NAMALWA (cell line): ENCODE measurements around the gene ITPA.

Experiments used
- DNase-seq: peaks from one replicate; pipeline ENCODE4 v3.0.0-alpha.2; 2015; ENCODE audit warnings: low spot score

Gene ITPA

GRCh38 chr20:3246682-3247081 is 37.4 kb downstream of the ITPA start:
- DNase-seq: no peak

- no peak for DNase-seq
These were observed 38.3 kb downstream of the ITPA start for GRCh38 chr20:3247638-3248037.

GRCh38 chr20:3248167-3248992 is 39.1 kb downstream of the ITPA start:
- no peak for DNase-seq

GRCh38 chr20:3248993-3249347 is 39.7 kb downstream of the ITPA start:
- DNase-seq: no peak

GRCh38 chr20:3250091-3250504 is 40.8 kb downstream of the ITPA start:
- peak; percentile 16 for DNase-seq

- DNase-seq: no peak
These were observed 42.5 kb downstream of the ITPA start for GRCh38 chr20:3251806-3252205.

- DNase-seq: no peak
These were observed 46.4 kb downstream of the ITPA start for GRCh38 chr20:3255728-3256127.

- DNase-seq: no peak
These were observed 49.1 kb downstream of the ITPA start for GRCh38 chr20:3258429-3258828.

- no peak for DNase-seq
These were observed 53.3 kb downstream of the ITPA start for GRCh38 chr20:3262566-3262965.

GRCh38 chr20:3270051-3270450 is 60.8 kb downstream of the ITPA start:
- no peak for DNase-seq

- DNase-seq: no peak
These were observed 64.1 kb downstream of the ITPA start for GRCh38 chr20:3273371-3273770.
